Spleen (tissue), 11 donors: ENCODE results near the gene MCM9. TPM values are rescaled to one million over a fixed set of nuclear protein-coding genes. Genes with fewer than 3 reads are reported as not detected.

Experiments
- DNase-seq: peaks from one replicate; pipeline ENCODE4 v3.0.0-alpha.2; 2020
- H3K27ac ChIP-seq, 8 donors: fragments of 200-600 bp; sonication (generic) in 7 of 8; 1 replicate in 4 of 8; 2 replicates in 4 of 8; pipeline versions ENCODE4 v1.5.0 to v1.8.0; 2016 to 2021; ENCODE audit warnings: inconsistent platforms in 4 of 8, mild to moderate bottlenecking in 4 of 8, moderate library complexity in 1 of 8
- H3K27me3 ChIP-seq, 7 donors: fragments of 200-600 bp; sonication (generic) in 6 of 7; replicated peaks in 1 of 7; 1 replicate in 4 of 7; 2 replicates in 3 of 7; pipeline versions ENCODE4 v1.5.0 to v1.8.0; 2016 to 2021; ENCODE audit warnings: inconsistent platforms in 3 of 7, mild to moderate bottlenecking in 1 of 7
- H3K36me3 ChIP-seq, 6 donors: fragments of 200-600 bp; sonication (generic) in 5 of 6; 1 replicate in 4 of 6; 2 replicates in 2 of 6; pipeline versions ENCODE4 v1.5.0 to v1.8.0; 2016 to 2021; ENCODE audit warnings: inconsistent platforms in 2 of 6
- H3K4me1 ChIP-seq, 6 donors: fragments of 200-600 bp; sonication (generic) in 5 of 6; 1 replicate in 3 of 6; 2 replicates in 3 of 6; pipeline versions ENCODE4 v1.5.0 to v1.8.0; 2016 to 2021; ENCODE audit warnings: inconsistent platforms in 3 of 6
- H3K4me3 ChIP-seq, 8 donors: fragments of 200-600 bp; sonication (generic) in 7 of 8; 1 replicate in 4 of 8; 2 replicates in 4 of 8; pipeline versions ENCODE4 v1.5.0 to v1.8.0; 2016 to 2021; ENCODE audit warnings: inconsistent platforms in 4 of 8, mild to moderate bottlenecking in 4 of 8, moderate library complexity in 2 of 8
- H3K9me3 ChIP-seq, 8 donors: fragments of 200-600 bp; sonication (generic) in 7 of 8; 1 replicate in 4 of 8; 2 replicates in 4 of 8; pipeline versions ENCODE4 v1.5.0 to v1.8.0; 2016 to 2021; ENCODE audit warnings: inconsistent platforms in 4 of 8
- POLR2A ChIP-seq, 3 donors: fragments of 450-650 bp; IDR thresholded peaks; one replicate each; pipeline ENCODE4 v1.5.1; 2017; ENCODE audit warnings: antibody characterized with exemption in 3 of 3, mild to moderate bottlenecking in 1 of 3
- POLR2AphosphoS5 ChIP-seq, 3 donors: sonication (generic); formaldehyde crosslinking; IDR thresholded peaks; one replicate each; pipeline ENCODE4 v1.5.1; 2017; ENCODE audit warnings: antibody characterized with exemption in 3 of 3
- WGBS, 5 donors: extraction: QIAGEN DNeasy Blood & Tissue Kit in 3 of 5; methylation state at CpG; one replicate each; pipeline versions ENCODE4 v1.1.5 to v1.1.7; 2013 to 2018; 5-methylcytosine and 5-hydroxymethylcytosine counted together
- intact Hi-C: fragments of 100-400 bp; cut with DNase I; formaldehyde crosslinking; loops from one replicate; pipeline ENCODE4 v1.15.0; 2023; ENCODE audit warnings: low total_unique reads
- polyA plus RNA-seq, 3 donors: library from polyadenylated mRNA; stranded (reverse); fragments of 200-250 nt; gene quantifications; one replicate each; pipeline ENCODE4 v1.2.1, GENCODE V29; 2013
- total RNA-seq, 7 donors: library from RNA; depleted of rRNA in 3 of 7; stranded (reverse); fragments of >200 nt in 3 of 7; fragmentation: NEBNext Ultra II Directional in 4 of 7; extraction: Animal tissue kit (Norgen Biotek cat#: 25700) in 4 of 7; gene quantifications; one replicate each; pipeline versions ENCODE4 v1.1.0 to v1.2.1, GENCODE V29; 2016 to 2021
- TF ChIP-seq, protein P1 (sequence below), 11 experiments: fragments of 200-600 bp in 7 of 11; fragments of 450-650 bp in 4 of 11; sonication (generic) in 4 of 11; IDR thresholded peaks in 8 of 11; conservative IDR thresholded peaks in 3 of 11; 1 replicate in 7 of 11; 2 replicates in 4 of 11; pipeline versions ENCODE4 v1.4.0 to v1.8.0; 2016 to 2021; ENCODE audit warnings: antibody characterized with exemption in 11 of 11, inconsistent platforms in 4 of 11, mild to moderate bottlenecking in 1 of 11
- donor health status: healthy with polysubstance abuse.
- donor health status: DM: no; HTN: no; CAD: no; lungs with moderate emphysema.
- donor health status: DM: no; HTN: no; CAD: no.
- donor health status: Bipolar disorder and iron deficiency.
- donor health status: healthy.
- donor health status: DM: no; HTN: no; CAD: no.
- donor health status: DM: yes; HTN: yes; CAD: no.

Gene MCM9
- total and polyA plus RNA-seq, 10 donors: 3.7 to 33.6 (median 21.5) TPM

DNA sequence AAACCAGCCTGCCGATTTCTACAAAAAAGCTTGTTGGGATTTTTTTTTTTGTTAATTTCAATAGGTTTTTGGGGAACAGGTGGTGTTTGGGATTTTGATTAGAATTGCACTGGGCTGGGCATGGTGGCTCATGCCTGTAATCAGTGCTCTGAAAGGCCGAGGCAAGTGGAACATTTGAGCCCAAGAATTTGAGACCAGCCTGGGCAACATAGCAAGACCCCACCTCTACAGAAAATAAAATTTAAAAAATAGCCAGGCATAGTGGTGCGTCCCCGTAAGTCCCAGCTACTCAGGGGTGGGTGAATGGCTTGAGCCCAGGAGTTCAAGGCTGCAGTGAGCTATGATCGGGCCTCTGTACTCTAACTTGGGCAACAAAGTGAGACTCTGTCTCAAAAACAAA is 81.6 kb downstream of the MCM9 start:
- no peaks in the 10 kb centered on the region for H3K27me3 ChIP-seq
- intact Hi-C loops: no loop called here
- peaks cover 0 to 23% (median 0%) of the 10 kb centered on the region in 6 donors for H3K36me3 ChIP-seq
- H3K4me1 ChIP-seq: no peaks in the 10 kb centered on the region
- 87 to 99% (median 98%) methylated on average over 5 of the region's 5 CpGs for WGBS, 5 donors
- H3K4me3 ChIP-seq: no peak overlapping the region
- DNase-seq: no peak
- H3K27ac ChIP-seq: no peak overlapping the region
- no peaks in the 10 kb centered on the region for H3K9me3 ChIP-seq
- no peak for TF ChIP-seq POLR2AphosphoS5 (IDR thresholded peaks at IDR 0.05)
- TF ChIP-seq, protein P1, sequence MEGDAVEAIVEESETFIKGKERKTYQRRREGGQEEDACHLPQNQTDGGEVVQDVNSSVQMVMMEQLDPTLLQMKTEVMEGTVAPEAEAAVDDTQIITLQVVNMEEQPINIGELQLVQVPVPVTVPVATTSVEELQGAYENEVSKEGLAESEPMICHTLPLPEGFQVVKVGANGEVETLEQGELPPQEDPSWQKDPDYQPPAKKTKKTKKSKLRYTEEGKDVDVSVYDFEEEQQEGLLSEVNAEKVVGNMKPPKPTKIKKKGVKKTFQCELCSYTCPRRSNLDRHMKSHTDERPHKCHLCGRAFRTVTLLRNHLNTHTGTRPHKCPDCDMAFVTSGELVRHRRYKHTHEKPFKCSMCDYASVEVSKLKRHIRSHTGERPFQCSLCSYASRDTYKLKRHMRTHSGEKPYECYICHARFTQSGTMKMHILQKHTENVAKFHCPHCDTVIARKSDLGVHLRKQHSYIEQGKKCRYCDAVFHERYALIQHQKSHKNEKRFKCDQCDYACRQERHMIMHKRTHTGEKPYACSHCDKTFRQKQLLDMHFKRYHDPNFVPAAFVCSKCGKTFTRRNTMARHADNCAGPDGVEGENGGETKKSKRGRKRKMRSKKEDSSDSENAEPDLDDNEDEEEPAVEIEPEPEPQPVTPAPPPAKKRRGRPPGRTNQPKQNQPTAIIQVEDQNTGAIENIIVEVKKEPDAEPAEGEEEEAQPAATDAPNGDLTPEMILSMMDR (IDR thresholded peaks at IDR 0.05 in 8 of 11, conservative IDR thresholded peaks at IDR 0.05 in 3 of 11): no peak
- TF ChIP-seq POLR2A (IDR thresholded peaks at IDR 0.05): no peak

DNA sequence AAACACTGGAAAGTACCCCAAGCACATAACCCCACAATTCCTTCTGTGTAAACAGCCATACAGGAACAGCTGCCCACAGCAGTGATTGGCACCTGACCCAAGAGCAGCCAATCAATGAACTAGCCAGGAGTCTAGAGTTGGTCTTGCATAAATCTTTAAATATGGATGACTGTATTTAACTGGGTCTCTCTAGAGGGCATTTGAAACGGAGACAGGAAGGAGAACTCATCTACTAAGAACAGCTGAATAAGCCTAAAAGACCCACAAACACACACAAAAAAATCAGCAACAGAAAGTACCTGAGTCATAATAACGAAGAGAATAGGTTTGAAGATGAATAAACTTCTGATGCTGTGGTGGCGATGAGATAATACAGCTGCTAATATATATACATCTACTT is 90.0 kb downstream of the MCM9 start:
- WGBS, 5 donors: 64 to 81% (median 75%) methylated on average over 3 of the region's 3 CpGs
- no peak for TF ChIP-seq POLR2A (IDR thresholded peaks at IDR 0.05)
- no peak for TF ChIP-seq POLR2AphosphoS5 (IDR thresholded peaks at IDR 0.05)
- TF ChIP-seq, protein P1 (IDR thresholded peaks at IDR 0.05 in 8 of 11, conservative IDR thresholded peaks at IDR 0.05 in 3 of 11): no peak
- no peak overlapping the region for H3K4me3 ChIP-seq
- no peak for DNase-seq
- intact Hi-C loops: no loop called here
- H3K27me3 ChIP-seq: no peaks in the 10 kb centered on the region
- H3K27ac ChIP-seq: no peak overlapping the region
- H3K36me3 ChIP-seq: peaks cover 0 to 9% (median 2%) of the 10 kb centered on the region in 6 donors
- no peaks in the 10 kb centered on the region for H3K9me3 ChIP-seq
- H3K4me1 ChIP-seq: no peaks in the 10 kb centered on the region

GRCh38 chr6:118843685-118844390 is 91.1 kb downstream of the MCM9 start:
- Histone ChIP-seq H3K27ac (no peak overlapping the region), H3K9me3 (no peaks in the 10 kb centered on the region), H3K27me3 (no peaks in the 10 kb centered on the region), H3K36me3 (peaks cover 0 to 14% (median 2%) of the 10 kb centered on the region in 6 donors), H3K4me3 (no peak overlapping the region), H3K4me1 (no peaks in the 10 kb centered on the region)
- 64 to 88% (median 81%) methylated on average over 4 of the region's 4 CpGs for WGBS, 5 donors
- DNase-seq: no peak
- no peak for TF ChIP-seq POLR2A (IDR thresholded peaks at IDR 0.05)
- no peak for TF ChIP-seq POLR2AphosphoS5 (IDR thresholded peaks at IDR 0.05)
- TF ChIP-seq, protein P1 (IDR thresholded peaks at IDR 0.05 in 8 of 11, conservative IDR thresholded peaks at IDR 0.05 in 3 of 11): no peak
- intact Hi-C loops: no loop called here

DNA sequence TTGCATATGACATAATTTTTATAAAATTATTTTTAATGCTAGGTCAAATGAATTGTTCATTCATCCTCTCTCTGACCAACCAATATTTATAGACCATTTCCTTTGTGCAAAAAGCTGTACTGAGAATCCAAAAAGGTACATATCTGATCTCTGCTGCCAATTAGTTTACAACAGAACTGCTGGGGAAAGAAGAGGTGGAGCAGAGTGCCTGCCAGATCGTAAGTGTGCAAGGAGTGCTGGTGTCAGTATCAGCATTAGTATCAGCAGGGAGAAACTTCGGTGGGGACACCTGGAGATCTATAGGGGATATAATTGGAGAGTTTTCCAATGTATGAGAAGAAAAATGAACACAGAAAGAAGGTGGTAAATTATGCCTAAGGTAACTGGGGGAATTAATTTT is 104.3 kb downstream of the MCM9 start:
- H3K9me3 ChIP-seq: peaks cover 0 to 11% (median 5%) of the 10 kb centered on the region in 8 donors
- no peak overlapping the region for H3K27ac ChIP-seq
- 89 to 97% (median 92%) methylated on average over 2 of the region's 2 CpGs for WGBS, 5 donors
- no peak overlapping the region for H3K4me3 ChIP-seq
- intact Hi-C loops: no loop called here
- peaks cover 0 to 42% (median 31%) of the 10 kb centered on the region in 6 donors for H3K36me3 ChIP-seq
- TF ChIP-seq, protein P1 (IDR thresholded peaks at IDR 0.05 in 8 of 11, conservative IDR thresholded peaks at IDR 0.05 in 3 of 11): no peak
- TF ChIP-seq POLR2A (IDR thresholded peaks at IDR 0.05): no peak
- TF ChIP-seq POLR2AphosphoS5 (IDR thresholded peaks at IDR 0.05): no peak
- H3K4me1 ChIP-seq: no peaks in the 10 kb centered on the region
- no peaks in the 10 kb centered on the region for H3K27me3 ChIP-seq
- DNase-seq: no peak
